HepG2 (cell line): Measurements from ENCODE around the gene METAP1D. TPM values are rescaled to one million over a fixed set of nuclear protein-coding genes. Genes with fewer than 3 reads are reported as not detected.

Experiments used
- ATAC-seq: fragments of 200-7000 bp; cut with Tn5 transposase; 3 replicates; pipeline ENCODE4 v1.9.1; 2020; ENCODE audit warnings: mild to moderate bottlenecking, moderate library complexity
- BruUV-seq: library from RNA; stranded (reverse); fragments of 400-500 nt; replicated peaks from 2 replicates; lab custom pipeline; 2021; lab: Mats Ljungman, UMichigan
- CTCF ChIA-PET: fragments of 300-600 bp; formaldehyde crosslinking; extraction: SDS; loops from one replicate; lab custom pipeline; 2021; ENCODE audit warnings: low total read pairs, inconsistent platforms, low intra/inter-chr PET ratio; lab: Yijun Ruan, JAX
- POLR2A ChIA-PET: fragments of 350-600 bp; sonication (Branson Sonifier 250); formaldehyde crosslinking; loops from one replicate; lab custom pipeline; 2020; ENCODE audit warnings: antibody characterized with exemption, inconsistent platforms; lab: Yijun Ruan, JAX
- DNase-seq: peaks from one replicate; pipeline ENCODE4 v3.0.0-alpha.2; 2015; ENCODE audit warnings: low spot score
- FAIRE-seq: peaks from 3 replicates; lab custom pipeline; 2011; peaks lifted over from hg19 to GRCh38; lab: Jason Lieb, UNC
- H2AFZ ChIP-seq: one replicate; pipeline ENCODE4 v1.6.1; 2011; ENCODE audit warnings: low read length, inconsistent platforms
- H3K27ac ChIP-seq: fragments of 300-600 bp; 3 replicates; pipeline ENCODE4 v1.8.0; 2011; ENCODE audit warnings: mixed run types, mild to moderate bottlenecking, mixed read lengths, low read length, inconsistent platforms; ENCODE audit not compliant: insufficient read depth; ENCODE audit errors: extremely low read length
- H3K27me3 ChIP-seq, 2 experiments: fragments of 200-600 bp in 1 of 2; 2 replicates in 1 of 2; 3 replicates in 1 of 2; pipeline versions ENCODE4 v1.6.0 to v1.8.0; 2011; ENCODE audit warnings: low read length in 2 of 2, mild to moderate bottlenecking in 2 of 2, moderate library complexity in 2 of 2, inconsistent platforms in 1 of 2; ENCODE audit not compliant: insufficient read depth in 2 of 2, control insufficient read depth in 1 of 2
- H3K36me3 ChIP-seq, 2 experiments: fragments of 200-600 bp in 1 of 2; replicated peaks in 1 of 2; 2 replicates in 1 of 2; 3 replicates in 1 of 2; pipeline versions ENCODE4 v1.5.1 to v1.8.0; 2011; ENCODE audit warnings: low read length in 2 of 2, inconsistent platforms in 1 of 2; ENCODE audit not compliant: insufficient read depth in 2 of 2, control insufficient read depth in 1 of 2
- H3K4me1 ChIP-seq: 2 replicates; pipeline ENCODE4 v1.5.1; 2012; ENCODE audit warnings: low read length, inconsistent platforms; ENCODE audit not compliant: insufficient read depth
- H3K4me2 ChIP-seq: 2 replicates; pipeline ENCODE4 v1.6.0; 2011; ENCODE audit warnings: low read depth, low read length, inconsistent platforms
- H3K4me3 ChIP-seq, 3 experiments: fragments of 200-600 bp in 1 of 3; sonication (generic), shearing (Covaris generic) in 1 of 3; replicated peaks in 1 of 3; 2 replicates each; pipeline ENCODE4 v1.5.1; 2011 to 2016; ENCODE audit warnings: low read length in 3 of 3, inconsistent platforms in 2 of 3, low read depth in 2 of 3, mild to moderate bottlenecking in 2 of 3, control low read depth in 1 of 3, mixed read lengths in 1 of 3; ENCODE audit not compliant: insufficient read depth in 1 of 3
- H3K79me2 ChIP-seq: one replicate; pipeline ENCODE4 v1.6.1; 2011; ENCODE audit warnings: low read length, inconsistent platforms; ENCODE audit not compliant: insufficient read depth
- H3K9ac ChIP-seq: 2 replicates; pipeline ENCODE4 v1.6.0; 2011; ENCODE audit warnings: mild to moderate bottlenecking, low read depth, low read length, inconsistent platforms; ENCODE audit not compliant: insufficient read depth
- H3K9me3 ChIP-seq: 2 replicates; pipeline ENCODE4 v1.5.1; 2012; ENCODE audit warnings: mild to moderate bottlenecking, low read length
- H4K20me1 ChIP-seq: 2 replicates; pipeline ENCODE4 v1.6.0; 2011; ENCODE audit warnings: inconsistent platforms, mild to moderate bottlenecking, low read length, moderate library complexity; ENCODE audit not compliant: insufficient read depth
- CBX2 ChIP-seq, 2 experiments: fragments of 200-600 bp in 1 of 2; sonication (generic); formaldehyde crosslinking in 1 of 2; IDR thresholded peaks; 2 replicates each; pipeline versions ENCODE4 v1.7.0 to v1.8.1; 2018 to 2022; ENCODE audit warnings: low read depth in 2 of 2, low read length in 1 of 2, mild to moderate bottlenecking in 1 of 2, missing genetic modification reagents in 1 of 2
- SOX13 ChIP-seq, 3 experiments: fragments of 450-650 bp in 1 of 3; sonication (generic) in 1 of 3; formaldehyde crosslinking in 1 of 3; IDR thresholded peaks in 2 of 3; conservative IDR thresholded peaks in 1 of 3; 2 replicates each; pipeline versions ENCODE4 v1.5.0 to v1.6.1; 2016 to 2020; ENCODE audit warnings: antibody characterized with exemption in 1 of 3, mild to moderate bottlenecking in 1 of 3, missing compliant biosample characterization in 1 of 3, missing genetic modification reagents in 1 of 3, moderate library complexity in 1 of 3
- ZNF274 ChIP-seq: sonication (generic); formaldehyde crosslinking; IDR thresholded peaks from 2 replicates; pipeline ENCODE4 v1.5.1; 2020; ENCODE audit warnings: mild to moderate bottlenecking, missing genetic modification reagents
- WGBS: methylation state at CpG from one replicate; pipeline ENCODE4 v1.1.6; 2017; ENCODE audit warnings: low lambda C conversion rate; 5-methylcytosine and 5-hydroxymethylcytosine counted together
- in situ Hi-C: cut with HindIII; loops from 2 replicates; pipeline ENCODE4 v1.10.0; 2017; ENCODE audit warnings: low pct_unique_long_range_greater_than_20kb; ENCODE audit not compliant: extremely low pct_ligation_motif_present
- intact Hi-C: fragments of 100-400 bp; cut with micrococcal nuclease; formaldehyde crosslinking; loops from one replicate; pipeline ENCODE4 v1.10.0; 2022; ENCODE audit not compliant: unreplicated experiment
- polyA plus RNA-seq, 8 experiments: library from polyadenylated mRNA; depleted of rRNA in 3 of 8; stranded (reverse) in 7 of 8; unstranded in 1 of 8; fragments of >200 nt; fragmentation: Illumina TruSeq in 4 of 8; extraction: Trizol in 4 of 8; gene quantifications; 2 replicates each; pipeline versions ENCODE4 v1.2.1 to v1.2.3, GENCODE V29; 2011 to 2016; ENCODE audit warnings: low read depth in 4 of 8, missing spikeins in 1 of 8, mixed read lengths in 1 of 8; ENCODE audit not compliant: insufficient read depth in 1 of 8
- total RNA-seq, 5 experiments: library from RNA; depleted of rRNA; stranded (reverse); fragments of >200 nt; fragmentation: Illumina TruSeq; extraction: Trizol; gene quantifications; 2 replicates each; pipeline ENCODE4 v1.2.3, GENCODE V29; 2016; ENCODE audit warnings: low read depth in 1 of 5
- TF ChIP-seq, protein P1 (sequence below): sonication (generic); formaldehyde crosslinking; conservative IDR thresholded peaks from 2 replicates; pipeline ENCODE4 v1.4.0; 2020; ENCODE audit warnings: mild to moderate bottlenecking, missing genetic modification reagents, moderate library complexity

Gene METAP1D
- total and polyA plus RNA-seq, 2 of the 13 experiments (the other 11 are each of a cell fraction or from before 2014, with no cell fraction given) = 14.7 to 21.6 TPM

DNA sequence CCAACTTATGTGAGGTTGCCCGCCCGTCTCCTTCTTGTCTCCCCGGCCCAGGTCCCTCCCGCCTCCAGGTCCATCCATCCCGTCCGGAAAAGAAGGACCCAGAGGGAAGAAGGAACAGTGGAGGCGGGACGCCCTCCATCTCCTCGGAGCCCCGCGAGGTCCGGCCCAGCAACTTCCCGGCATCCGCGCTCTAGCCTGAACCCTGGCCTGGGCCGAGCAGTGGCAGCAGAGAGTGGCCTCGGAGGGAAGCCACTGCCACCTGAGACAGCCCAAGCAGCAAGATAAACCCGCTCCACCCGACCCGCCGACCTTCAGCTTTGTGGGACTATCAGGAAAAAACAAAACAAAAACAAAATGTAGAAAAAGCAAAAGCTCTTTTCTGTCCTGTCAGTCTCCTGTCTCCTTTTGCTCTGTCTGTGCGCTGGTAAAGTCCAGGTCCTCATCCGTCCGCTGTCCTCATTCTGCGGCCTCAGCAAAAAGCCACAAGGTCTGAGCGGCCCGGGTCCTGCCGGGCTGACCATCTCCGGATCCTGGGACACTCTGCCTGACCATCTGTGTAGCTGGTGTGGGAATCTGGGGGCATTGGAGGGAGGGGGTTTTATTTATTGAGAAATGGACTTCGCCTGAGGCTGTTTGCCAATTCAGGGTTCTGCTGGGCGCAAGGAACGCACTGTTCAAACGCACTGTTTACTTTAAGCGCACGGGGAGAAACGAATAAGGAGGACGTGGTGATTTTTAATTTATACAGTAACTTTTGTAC is 88.7 kb downstream of the METAP1D start (continued):
- peak; percentile 58; the same call in 1 of the 2 replicates for TF ChIP-seq ZNF274 (CRISPR knock-in tag)

DNA sequence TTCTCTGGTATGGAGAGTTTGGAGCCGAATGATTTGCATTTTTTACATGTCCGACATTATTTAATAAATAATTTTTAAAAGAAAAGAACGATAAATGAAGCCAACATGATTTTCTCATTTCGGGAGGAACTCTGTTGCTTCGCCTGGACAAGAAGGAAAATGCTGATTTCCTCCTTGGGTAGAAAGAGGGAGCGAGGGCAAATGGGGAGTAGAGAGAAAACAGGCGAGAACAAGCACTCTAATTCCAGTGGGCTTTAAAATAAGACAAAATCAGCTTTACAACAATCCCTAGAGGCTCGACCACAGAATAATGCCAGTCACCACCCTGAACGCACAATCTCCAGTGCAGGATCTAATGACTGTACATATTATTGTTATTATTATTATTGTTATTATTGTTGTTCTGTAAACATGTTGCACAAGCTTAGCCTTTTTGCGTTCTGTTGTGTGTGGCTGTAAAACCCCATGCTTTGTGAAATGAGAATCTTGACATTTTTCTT is 89.3 kb downstream of the METAP1D start:
- no peaks in the 10 kb centered on the region for H3K79me2 ChIP-seq
- H3K9me3 ChIP-seq = no peaks in the 10 kb centered on the region
- H3K36me3 ChIP-seq = no peaks in the 10 kb centered on the region
- TF ChIP-seq, protein P1, sequence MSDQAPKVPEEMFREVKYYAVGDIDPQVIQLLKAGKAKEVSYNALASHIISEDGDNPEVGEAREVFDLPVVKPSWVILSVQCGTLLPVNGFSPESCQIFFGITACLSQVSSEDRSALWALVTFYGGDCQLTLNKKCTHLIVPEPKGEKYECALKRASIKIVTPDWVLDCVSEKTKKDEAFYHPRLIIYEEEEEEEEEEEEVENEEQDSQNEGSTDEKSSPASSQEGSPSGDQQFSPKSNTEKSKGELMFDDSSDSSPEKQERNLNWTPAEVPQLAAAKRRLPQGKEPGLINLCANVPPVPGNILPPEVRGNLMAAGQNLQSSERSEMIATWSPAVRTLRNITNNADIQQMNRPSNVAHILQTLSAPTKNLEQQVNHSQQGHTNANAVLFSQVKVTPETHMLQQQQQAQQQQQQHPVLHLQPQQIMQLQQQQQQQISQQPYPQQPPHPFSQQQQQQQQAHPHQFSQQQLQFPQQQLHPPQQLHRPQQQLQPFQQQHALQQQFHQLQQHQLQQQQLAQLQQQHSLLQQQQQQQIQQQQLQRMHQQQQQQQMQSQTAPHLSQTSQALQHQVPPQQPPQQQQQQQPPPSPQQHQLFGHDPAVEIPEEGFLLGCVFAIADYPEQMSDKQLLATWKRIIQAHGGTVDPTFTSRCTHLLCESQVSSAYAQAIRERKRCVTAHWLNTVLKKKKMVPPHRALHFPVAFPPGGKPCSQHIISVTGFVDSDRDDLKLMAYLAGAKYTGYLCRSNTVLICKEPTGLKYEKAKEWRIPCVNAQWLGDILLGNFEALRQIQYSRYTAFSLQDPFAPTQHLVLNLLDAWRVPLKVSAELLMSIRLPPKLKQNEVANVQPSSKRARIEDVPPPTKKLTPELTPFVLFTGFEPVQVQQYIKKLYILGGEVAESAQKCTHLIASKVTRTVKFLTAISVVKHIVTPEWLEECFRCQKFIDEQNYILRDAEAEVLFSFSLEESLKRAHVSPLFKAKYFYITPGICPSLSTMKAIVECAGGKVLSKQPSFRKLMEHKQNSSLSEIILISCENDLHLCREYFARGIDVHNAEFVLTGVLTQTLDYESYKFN = no peak
- TF ChIP-seq SOX13 (IDR thresholded peaks at IDR 0.05) = 0 out of 2 replicates have a peak, but pooled peaks have one; percentile 3
- no peak for TF ChIP-seq SOX13 (CRISPR knock-in tag; conservative IDR thresholded peaks at IDR 0.05 in 1 of 2, IDR thresholded peaks at IDR 0.05 in 1 of 2)
- peak; percentile 98 for TF ChIP-seq CBX2 (IDR thresholded peaks at IDR 0.05; ENCODE audit: low read depth, low read length)
- no peak for TF ChIP-seq CBX2 (CRISPR knock-in tag; IDR thresholded peaks at IDR 0.05; ENCODE audit: low read depth)
- H3K4me3 ChIP-seq = no peak overlapping the region
- peaks cover 51% of the 10 kb centered on the region for H3K4me1 ChIP-seq
- H3K27ac ChIP-seq = no peak overlapping the region
- DNase-seq (no peak), FAIRE-seq (peak; percentile 32), ATAC-seq (no peak)
- no TSS peak for BruUV-seq
- intact Hi-C loops (loop anchor here (5.0 kb wide), 1 partner anchor 37 kb away; no protein-coding TSS in a partner anchor), in situ Hi-C loops (no loop called here)
- ChIA-PET POLR2A (interaction anchor here (0.9 to 1.4 kb wide), 2 partner anchors 10 to 14 kb away, joined by 4 read pairs; partner anchors contain the start of gene DLX2), CTCF (no interaction called here)
- H4K20me1 ChIP-seq = peaks cover 9% of the 10 kb centered on the region; the same call in 1 of the 2 replicates
- no peak overlapping the region for H3K4me2 ChIP-seq
- H2AFZ ChIP-seq = no peak overlapping the region
- WGBS = 40% methylated on average over 10 of the region's 10 CpGs
- peaks cover 16 to 94% of the 10 kb centered on the region in 2 experiments; a peak in 4 of 5 replicates for H3K27me3 ChIP-seq
- no peak overlapping the region for H3K9ac ChIP-seq
